AG08396 (cell line): ENCODE measurements around the gene ITGB2.

Experiments
- DNase-seq: peaks from one replicate; pipeline ENCODE4 v3.0.0; 2012; ENCODE audit warnings: low spot score, mixed read lengths

ITGB2 gene

DNA sequence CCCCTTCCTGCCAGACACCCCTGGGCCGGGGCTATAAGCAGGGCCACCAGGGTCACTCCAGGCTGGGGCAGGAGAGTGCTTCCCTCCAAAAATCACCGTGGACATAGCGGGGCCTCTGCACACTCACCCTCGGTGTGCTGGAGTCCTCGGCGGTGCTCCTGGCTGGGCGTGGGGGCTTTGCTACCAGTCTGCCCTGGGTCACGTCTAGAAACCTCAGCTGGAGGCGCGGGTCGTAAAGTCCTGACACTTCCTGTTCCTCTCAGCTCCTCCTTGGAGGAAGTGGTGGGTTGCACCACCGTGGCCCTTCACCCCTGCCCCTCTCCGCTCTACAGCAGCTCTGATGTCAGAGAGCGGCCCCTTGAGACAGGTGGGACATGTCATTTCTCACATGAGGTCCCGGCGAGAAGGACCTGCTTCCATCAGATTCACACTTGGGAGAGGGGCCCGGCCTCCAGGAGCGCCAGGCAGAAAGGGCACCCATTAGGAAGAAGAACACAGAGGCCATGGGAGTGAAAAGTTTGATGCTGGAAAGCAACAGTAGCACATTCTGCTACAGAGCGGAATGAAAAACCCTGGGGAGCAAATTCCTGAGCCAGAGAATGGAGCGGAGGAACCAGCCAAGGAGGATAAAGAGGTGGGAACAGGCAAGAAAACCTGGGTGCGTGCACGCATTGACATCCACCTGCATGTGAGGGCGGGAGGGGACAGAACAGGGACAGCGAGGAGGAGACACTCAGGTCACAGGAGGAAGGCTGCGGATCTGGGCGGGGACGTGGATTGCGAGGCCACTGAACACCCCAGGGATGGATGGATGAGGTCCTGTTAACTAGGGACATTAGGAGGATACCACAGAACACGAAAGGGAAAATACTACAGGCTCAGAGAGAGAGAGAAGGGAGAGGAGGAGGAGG, at the start of gene ITGB2:
TSS of gene ITGB2 (minus strand) at position 206 of the 911 bp plus-strand sequence. CDS start 10,117 bp downstream, outside the sequence.
- no peak for DNase-seq

DNA sequence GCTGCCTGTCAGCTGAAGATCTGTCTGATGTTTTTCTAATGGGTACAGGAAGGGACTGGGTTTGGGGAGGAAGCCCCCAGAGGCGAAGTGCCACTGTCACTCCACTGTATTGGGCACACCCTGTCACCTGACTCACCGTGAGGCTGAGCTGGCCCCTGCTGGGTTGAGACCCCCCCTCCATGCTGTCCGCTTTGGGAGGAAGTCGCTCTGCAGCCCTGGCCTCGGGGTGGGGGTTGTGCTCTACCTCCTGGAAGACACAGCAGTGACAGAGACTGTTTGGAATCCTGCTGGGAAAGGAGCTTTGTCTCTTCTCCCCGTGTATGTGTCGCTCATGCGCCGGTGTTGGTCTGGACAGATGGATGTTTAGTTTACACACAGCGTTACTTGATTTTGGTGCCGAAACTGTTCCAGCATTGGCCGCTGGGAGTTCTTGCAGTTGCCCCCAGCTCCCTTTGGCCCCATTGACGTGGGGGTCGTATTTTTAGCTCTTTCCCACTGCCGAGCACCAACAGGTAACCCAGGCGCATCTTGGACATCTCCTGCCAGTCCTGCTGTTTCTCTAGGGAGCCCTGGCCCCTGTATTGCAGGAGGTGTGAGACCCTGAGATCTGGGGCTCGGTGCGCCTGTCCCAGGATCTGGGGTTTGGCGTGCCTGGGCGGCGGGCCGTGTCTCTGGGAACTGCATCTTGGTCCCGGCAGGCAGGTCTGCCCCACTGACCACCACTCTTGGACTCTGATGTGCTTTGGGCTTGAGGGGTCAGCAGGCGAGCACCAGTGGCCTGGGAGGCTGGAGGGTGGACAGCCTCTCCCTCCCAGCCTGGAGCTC, 49.4 kb upstream of the ITGB2 start:
- DNase-seq = no peak

DNA sequence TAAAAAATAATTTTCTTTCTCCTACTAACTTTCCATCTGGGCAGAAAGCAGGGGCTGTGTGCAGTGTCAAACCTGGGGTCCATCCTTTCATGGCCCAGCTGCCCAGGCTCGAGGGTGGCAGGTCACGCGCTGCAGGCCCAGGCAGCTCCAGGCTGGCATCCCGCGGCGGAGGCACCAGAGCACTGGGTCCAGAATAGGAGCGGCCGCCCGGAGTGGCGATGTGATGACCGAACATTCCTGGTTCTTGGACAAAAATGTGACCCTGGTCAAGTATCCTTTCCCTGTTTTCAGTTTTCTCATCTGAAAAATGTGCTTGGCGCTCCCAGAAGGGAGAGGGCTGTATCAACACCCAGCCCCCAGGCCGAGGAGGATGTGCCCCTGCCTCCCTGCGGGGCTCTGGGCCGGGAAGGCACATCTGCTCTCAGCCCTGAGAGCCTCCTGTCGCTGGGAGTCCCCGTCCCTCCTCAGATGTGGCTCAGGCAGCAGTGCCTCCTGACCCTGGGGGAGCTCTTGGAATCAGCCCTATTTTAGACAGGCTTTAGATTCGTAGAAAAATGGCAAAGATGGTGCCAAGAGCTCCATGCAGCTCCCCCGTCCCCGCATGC, 48.5 kb upstream of the ITGB2 start:
- no peak for DNase-seq

DNA sequence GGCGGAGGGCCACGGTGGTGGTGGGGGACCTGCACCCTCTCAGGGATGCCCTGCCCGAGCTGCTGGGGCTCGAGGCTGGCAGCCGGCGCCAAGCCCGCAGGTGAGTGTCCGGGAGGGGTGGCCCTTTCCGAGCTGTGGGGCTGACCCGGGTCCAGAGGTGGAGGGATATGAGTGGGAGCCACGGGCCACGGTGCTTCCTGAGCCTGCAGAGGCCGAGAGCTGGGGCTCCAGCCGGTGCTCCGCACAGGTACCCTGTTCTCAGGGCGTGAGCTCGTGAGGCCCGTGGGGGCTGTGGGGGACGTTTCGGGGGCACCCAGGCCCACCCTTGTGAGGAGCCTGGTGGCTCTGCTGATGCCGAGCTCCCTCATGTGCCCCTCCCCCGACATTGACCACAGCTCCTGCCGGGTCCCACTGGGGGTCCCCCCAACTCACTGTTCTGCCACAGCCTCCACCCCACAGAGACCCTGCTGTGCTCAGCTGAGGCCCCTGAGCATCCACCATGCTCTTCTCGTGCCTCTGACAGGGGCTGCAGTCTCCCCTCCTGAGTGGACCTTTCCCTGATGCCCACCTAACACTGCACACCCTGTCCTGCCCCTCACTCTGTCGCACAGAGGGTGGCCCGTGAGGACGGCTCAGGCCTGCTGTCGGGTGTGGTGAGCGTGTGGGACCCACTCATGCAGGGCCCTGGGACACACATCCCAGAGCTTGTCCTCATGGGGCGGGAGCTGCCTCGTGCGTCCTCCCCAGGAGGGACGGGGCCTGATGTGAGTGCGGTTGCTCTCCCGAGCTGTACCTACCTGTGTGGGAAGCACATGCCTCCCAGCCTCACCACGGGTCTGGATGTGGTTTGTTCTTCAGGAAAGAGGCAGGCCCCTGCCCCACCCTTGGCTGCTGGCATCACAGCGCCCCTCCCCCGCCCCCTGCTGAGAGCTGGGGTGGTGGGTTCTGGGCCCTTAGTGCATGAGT, 46.7 kb upstream of the ITGB2 start:
- no peak for DNase-seq

DNA sequence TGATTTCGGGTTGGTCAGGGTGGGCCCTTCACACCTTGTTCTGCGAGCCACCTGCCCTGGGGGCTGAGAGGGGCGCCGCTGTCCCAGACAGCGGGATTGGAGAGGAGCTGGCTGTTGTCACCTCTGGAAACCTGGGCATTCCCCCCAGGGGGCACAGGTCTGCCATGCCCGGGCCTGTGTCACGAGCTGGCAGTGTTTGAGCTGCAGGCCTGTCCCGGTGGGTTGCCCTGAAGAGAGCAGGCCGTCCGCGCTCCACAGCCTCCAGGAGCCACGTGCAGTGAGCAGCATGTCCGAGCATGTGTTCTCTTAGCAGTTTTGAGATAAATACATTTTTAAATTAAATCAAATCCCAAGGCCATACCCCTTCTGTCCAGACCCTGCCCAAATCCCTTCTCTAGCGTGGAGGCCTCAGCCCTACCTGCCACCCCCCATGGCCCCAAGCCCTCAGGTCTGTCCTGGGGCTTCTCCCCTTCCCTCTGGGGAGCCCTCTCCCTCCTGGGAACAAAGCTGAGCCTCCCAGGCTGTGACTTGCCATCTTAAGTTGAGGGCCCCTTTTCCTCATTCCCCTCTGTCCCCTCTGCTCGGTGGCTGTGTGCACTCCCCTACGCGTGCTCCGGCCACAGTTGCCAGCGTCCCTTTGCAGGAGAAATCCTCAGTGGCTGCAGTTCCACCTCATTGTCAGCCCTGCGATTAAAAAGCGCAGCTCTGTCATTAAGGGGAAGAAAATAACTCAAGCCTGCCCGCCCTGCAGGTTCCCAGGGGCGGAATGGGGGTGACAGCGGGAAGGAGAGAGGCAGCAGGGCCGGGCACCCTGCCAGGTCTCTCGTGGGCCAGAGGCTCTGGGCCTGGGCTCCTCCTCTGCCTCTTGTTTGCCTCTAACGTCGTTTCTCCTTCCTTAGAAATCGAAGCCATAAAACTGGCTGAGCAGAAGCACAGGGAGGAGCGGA, 45.7 kb upstream of the ITGB2 start:
- DNase-seq = no peak

DNA sequence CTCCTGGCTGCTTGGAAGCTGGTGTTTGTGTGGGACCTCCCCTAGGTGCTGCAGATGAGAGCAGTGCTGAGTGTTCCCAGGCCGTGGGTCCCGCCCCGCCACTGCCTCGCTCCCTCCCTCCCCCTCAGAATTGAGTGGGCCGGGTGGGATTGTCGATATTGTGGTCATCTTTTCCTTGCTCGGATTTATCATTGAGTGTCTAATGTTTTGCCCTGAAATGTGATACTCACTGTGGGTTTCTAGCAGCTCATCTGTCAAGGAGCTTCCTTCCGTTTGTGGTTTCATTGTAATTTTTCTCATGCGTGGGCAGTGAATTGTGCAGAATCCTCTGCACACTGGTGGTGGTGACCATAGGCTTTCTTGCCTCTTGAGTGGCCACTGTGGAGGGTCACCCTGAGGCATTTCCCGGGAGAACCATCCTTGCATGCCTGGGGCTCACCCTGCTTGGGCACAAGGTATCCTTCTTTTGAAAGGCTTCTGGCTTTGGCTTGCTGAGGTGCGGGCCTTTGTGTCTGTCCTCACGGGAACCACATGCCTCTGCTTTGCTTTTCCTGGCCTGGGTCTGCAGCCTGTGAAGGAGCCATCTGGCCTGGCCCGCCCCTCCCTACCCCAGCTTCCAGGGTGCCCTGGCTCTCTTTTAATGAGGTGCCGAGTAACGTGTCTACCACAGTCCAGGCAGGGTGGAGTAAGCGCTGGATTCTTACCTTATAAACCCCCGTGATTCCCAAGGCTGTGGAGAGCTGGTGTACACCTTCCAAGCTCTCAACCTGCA, 44.7 kb upstream of the ITGB2 start:
- DNase-seq = no peak

DNA sequence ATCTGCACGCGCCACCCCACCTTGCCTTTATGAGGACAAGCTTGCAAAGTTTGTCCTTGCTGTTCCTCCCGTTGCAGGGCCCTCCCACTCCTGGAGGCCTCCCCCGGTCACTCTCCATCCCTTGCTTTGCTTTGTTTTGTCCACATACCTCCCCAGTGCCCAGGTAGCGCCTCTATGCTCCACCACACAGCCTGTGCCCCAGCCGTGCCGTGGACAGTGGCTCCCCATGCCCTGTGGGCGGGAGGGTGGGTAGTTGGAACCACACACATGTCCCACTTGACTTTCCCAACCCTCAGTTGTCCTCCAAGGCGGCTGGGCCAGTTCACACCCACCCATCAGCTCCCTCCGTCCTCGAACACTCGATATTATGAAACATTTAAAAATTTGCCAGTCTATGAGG, 43.7 kb upstream of the ITGB2 start:
- DNase-seq = no peak

DNA sequence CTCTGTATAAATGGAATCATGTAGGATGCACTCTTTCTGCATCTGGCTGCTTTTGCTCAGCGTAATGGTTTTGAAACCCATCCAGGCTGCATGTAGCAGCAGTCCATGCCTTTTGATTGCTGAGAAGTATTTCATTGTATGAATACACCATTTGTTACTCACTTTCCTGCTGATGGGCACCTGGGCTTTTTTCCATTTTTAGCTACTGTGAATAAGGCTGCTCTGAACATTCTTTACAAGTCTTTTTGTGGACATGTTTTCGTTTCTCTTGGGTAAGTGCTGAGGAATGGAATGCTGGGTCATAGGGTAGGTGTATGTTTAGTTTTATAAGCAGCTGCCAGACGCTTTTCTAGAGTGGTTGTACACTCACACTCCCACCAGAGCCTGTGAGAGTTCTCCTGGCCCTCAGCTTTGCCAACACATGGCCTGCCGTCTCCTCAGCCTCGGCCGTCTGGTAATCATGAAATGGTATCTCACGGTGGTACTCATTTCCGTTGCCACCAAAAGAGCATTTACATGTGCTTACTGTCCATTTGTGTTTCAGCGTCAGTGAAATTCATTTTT, 41.8 kb upstream of the ITGB2 start:
- peak; percentile 92 for DNase-seq

DNA sequence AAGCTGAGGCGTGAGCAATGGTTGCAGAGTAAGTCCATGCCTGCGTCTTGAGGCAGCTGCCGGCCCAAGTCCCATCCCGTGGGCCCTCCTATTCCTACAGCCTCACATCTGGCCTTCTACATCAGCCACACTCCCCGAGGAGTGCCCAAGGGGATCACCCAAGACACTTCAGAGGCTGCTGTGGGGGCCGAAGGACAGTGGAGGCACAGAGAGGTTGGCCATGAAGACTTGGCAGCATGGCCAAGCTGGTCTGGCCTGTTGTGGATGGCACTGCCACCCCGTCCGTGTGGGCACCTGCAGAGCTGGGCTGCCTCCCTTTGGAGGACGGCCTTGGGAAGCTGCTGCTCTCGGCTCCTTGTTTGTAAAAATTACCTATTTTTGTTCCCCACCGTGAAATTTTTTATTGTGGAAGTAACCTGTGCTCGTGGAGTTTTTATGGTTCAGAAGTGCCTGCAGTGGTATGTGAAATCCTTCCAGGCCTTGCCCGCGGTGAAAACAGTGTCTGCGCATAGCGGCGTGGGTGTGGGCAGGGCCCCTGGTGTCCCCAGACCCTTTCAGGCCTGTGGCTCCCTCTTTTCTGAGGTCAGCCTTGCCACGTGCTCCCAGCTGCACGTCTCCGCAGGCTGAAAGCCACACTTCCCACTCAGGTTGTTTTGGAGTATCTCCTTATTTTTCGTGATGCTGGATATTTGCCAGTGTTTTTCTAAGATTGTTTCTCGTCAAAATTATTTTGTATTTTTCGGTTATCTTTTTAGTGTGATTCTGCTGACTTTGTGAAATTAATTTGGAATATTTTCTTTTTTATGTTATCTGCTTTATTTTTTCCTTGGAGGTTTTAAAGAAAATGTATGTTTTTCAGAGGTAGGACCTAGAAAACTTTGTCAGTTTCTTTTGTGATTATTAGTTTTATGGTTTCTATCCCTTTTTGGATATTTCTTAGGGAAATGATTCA, 39.7 kb upstream of the ITGB2 start:
- DNase-seq = no peak

DNA sequence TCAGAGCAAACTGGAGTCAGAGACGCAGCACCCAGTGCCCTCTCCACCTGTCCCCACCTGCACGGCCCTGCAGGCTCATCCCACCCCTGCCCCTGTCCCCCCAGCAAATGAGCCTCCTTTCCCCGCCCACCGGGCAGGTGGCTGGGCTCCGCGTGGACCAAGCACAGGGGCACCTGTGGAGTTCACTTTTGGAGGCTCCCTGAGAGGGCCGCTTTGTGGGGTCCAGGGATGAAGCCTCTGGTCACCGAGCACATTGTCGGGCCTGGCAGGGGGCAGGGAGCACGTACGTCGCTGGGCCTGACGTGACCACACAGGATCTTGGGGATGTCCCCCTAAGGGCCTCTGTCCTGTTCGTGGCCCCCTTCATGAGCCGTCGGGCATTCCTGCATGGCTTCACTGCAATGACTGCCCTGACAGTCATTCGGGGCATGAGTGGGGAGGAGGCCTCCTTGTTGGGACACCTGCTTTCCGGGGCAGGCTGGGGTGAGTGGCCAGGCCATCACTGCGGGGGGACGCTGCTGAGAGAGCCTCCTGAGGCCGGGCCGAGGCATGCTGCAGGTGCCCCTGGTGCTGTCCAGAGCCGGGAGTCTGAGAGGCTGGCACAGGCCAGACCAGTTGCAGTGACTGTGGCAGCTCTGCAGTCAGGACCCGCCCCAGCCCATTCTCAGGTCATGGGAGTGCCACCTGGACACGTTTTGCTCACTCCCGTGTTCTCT, 38.8 kb upstream of the ITGB2 start:
- DNase-seq = no peak

DNA sequence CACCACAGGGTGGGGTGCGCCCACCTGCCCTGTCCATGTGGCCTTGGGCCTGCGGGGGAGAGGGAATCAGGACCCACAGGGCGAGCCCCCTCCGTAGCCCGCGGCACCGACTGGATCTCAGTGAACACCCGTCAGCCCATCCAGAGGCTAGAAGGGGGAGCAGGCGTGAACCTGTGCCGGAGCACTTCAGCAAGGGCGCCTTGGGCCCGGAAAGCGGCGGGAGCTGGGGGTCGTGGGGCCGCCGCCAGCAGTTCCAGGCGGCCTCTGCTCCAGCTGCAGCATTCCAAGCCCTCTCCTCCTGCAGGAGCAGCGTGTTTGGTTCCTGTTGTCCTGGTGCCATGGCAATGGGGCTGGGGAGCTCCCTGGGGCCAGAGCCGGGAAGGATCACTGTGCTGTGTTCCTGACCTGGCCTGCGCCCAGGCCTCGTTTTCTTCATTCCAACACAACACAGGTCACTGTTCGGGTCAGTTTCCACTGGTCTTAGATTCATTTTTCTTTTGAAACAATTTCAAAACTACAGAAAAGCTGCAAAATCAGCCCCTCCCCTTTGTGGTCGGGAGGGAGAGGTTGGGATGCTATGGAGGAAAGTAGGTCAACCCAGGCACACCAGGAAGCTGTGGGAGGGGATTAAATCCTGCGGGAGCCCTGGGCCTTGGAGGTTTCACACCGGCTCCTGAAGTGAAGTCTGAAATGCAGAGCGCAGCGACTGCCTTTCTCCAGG, 37.9 kb upstream of the ITGB2 start:
- peak; percentile 73 for DNase-seq

DNA sequence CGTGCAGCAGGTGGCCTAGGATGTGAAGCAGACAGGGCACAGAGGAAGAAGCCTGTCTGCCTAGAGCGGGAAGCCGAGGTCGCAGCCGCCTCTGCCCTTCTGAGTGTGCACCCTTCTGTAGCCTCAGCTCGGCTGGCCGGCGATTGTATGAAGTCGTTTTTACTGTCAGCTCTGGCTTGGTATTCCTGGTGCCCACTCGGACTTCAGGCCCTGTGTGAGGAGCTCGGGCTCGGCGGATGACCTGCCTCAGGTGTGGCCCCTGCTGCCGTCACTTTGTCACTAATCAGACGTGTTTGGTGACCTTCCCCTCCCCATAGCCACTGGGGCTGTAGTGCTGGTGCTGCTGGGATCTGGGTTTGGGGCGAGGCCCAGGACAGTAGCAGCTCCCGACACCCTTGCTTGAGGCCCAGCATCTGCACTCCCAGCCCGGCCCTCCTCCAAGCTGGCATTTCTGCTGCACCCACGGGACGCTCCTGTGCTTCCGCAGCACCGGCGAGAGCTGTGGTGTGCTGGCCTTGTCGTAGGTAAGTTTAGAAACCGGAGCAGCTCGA, 37.3 kb upstream of the ITGB2 start:
- DNase-seq = no peak

DNA sequence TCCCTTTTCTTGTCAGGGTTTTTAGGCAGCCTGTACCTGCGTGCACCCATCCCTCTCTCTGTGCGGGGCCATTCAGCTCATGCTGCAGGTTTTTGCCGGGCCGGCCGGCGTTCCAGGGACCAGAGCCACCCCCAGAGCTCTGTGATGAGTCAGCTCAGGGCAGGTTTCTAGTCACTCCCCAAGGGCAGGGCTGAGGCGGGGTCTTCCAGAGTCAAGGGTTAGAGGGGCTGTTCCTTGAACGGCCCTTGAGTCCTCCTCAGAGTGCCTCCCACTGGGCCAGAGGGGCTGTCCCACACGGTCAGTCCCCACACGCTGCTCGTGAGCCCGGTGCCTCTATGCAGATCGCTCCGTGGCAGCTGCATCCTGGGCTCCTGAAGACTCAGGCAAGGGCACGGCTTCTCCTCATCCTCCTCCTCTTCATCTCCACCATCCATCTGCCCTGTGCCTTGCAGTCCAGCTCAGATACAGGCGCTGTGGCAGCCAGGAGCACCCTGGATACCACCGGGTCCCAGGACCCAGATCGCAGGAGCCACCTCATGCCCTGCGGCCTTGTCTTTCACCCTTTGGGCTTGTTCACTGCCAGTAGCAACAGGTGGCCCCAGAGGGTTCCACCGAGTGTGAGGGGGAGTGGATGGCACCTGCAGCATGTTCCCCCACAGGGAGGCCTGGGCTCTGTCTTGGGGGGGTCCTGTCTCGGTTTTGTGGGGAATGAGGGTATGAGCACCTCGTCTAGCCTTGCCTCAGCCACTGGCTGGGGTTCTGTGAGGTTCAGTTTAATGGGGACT, 36.5 kb upstream of the ITGB2 start:
- DNase-seq = no peak

DNA sequence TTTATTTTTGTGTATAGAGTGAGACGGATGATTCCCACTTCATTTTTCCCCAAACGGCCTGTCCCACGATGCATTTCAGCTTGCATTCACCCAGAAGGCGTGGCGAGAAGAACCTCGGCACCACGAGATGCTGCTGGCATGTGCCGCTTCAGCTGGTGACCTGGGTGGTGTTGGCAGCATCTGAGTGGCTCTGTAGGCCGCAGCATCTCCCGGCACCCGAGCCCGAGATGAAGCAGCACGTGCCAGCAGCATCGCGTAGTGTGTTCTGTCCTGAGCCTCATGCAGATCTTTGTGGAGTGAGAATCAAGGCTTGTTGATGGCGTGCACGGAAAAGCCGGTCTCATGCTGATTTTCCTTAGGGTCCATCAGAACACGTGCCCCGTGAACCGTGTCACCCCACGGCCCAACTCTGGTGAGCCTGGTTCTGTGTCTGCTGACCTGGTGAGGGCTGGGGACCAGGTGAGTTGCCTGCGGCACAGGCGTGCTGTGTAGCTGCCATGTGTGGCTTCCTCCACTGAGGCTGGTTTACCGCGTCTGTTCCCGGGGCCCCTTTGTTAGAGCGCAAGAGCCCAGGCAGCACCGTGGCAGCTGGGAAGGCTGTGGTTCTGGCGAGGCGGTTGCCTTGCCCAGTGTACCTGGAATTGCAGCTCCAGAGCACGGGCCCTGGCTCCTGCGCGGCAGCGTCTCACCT, 35.8 kb upstream of the ITGB2 start:
- DNase-seq = no peak

DNA sequence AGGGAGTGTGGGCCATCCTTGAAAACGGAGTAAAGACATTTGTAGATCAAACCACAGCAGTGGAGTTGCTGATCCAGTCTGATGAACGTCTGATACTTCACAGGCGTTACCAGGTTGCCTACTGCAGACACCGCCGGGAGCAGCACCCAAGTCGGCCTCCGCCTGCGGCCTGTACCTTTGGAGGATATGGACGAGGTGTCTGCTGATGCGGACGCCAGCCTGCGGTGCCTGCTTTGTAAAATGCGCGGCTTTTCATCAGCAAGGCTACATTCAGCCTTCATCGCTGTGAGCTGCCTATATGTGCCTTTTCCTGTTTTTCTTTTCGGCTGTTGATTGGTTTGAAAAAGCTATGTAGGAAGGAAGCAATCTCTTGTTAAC, 35.1 kb upstream of the ITGB2 start:
- DNase-seq = no peak
